ENCODE measurements around the gene POU4F3.

GRCh38 chr5:146390469-146390868, 51.8 kb downstream of the POU4F3 start:
- TF ChIP-seq CTCF (IDR thresholded peaks at IDR 0.05) (no peak), POLR2A (IDR thresholded peaks at IDR 0.05) (no peak)
